NCI-H1048 (cell line): Measurements from ENCODE around the gene PI4KA.

Source experiments
- DNase-seq: peaks from one replicate; lab custom pipeline; 2025; lab: John Stamatoyannopoulos, UW

Gene PI4KA

DNA sequence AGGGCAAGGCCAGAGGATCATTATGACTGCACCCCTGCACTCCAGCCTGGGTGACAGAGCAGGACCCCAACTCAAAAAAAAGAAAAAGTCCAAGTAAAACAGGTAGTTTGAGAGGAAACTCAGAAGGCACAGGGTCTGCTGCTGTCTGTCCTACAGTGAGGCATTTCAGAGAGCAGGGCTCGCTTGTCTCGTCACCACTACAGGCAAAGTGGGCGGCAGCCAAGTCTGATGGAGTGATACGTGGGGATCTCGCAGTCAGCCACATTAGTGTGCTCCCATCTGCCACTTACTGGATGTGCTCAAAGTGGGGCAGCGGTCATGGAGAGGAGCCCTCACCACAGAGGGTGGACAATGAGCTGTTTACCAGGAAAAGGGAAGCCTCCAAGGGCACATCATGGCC lies 42.1 kb downstream of the PI4KA start:
- no peak for DNase-seq

DNA sequence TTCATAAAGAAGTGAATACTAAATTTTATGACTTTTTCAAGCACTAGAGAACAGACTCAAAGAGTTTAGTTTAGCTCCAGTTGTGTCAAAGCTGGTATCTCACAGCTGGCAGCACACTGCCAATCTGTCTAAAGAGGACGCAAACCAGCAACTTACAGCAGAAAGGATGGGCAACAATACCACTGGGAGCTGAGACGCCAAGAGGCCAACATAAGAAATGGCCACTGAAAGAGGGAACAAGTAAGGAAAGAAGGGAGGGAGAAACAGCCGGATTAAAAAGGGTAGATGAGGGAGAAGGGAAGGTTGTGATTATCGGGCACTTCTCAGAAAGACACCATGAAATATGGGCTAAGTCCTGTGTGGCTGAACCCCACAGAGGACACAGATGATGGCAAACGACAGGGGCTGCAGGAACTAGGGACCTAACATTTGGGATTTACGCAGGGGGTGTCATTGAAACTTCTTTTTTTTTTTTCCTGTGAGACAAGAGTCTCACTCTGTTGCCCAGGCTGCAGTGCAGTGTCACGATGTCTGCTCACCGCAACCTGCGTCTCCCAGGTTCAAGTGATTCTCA lies 43.0 kb downstream of the PI4KA start:
- DNase-seq = no peak

DNA sequence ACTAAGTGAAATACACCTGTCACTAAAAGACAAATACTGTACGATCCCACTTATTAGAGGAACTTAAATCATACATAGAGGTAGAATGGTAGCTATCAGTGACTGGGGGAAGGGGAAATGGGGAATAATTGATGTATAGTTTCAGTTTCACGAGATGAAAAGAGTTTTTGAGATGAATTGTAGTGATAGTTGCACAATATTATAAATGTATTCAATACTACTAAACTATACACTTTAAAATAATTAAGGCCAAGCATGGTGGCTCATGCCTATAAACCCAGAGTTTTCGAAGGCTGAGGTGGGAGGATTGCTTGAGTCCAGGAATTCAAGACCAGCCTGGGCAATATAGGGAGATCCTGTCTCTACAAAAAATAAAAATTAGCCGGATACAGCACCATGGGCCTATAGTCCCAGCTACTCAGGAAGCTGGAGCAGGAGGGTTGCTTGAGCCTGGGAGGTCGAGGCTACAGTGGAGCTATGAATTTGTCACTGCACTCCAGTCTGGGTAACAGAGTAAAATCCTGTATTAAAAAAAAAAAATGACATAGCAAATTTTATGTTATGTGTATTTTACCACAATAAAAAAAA lies 44.3 kb downstream of the PI4KA start:
- no peak for DNase-seq

DNA sequence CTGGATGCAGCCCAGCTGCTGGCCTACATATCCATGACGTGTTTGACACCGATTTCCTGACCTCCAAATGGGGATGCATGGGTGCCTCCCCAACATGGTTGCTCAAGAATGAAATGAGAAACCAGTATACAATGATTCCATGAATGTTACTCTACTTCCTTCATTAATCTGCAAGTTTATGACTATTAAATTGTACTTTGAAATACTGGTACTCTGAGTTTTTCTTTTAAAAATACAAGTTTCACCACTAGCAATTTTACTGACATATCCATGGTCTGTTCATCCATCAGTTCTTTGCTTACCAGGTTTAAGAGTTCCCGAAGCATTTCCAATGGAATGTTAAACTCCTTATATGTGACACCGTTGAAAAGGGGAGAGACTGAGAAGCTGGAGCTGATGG lies 45.6 kb downstream of the PI4KA start:
- DNase-seq = no peak

DNA sequence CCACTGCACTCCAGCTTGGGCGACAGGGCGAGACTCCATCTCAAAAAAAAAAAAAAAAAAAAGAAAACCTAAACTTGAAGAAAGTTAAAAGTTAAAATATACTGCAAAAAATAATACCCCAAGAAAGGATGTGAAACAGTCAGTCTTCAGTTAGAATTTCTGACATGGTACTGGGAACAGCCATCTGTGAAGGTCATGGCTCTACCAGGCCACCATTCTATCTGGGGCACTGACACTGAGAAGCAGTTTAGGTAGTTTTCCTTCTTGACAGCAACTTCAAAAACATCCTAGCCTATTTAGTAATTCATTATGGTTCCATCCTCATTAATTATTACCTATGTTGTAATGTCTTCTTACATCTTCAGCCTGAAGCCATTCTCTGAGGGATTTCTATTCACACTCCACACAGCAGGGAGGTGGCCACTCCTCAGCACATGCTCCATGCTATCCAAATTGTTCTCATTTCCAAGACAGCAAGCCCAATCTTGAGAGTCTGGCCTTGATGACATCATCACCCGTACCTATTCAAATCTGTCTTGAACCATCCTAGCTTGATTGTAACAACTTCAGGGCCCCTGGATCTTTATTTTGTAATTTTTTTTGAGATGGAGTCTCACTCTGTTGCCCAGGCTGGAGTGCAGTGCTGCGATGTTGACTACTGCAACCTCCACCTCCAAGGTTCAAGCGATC lies 46.5 kb downstream of the PI4KA start:
- no peak for DNase-seq

DNA sequence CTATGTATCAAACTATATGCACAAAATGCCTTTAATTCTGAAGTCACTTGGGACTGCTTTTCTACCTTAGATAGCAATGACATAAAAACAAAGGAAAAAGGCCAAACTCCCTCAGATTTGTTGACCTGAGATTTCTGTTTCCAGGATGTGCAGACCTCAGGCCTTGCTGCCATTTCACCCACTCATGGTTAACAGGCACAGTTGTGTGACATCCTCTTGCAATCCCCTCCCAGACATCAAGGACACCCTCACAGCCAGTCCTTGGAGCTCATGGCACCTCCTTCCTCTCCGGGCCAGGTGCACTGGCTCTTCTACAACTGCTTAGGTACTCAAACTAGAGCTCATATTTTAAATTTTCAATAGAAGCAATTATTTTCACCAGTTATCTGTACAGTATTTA lies 47.4 kb downstream of the PI4KA start:
- no peak for DNase-seq

DNA sequence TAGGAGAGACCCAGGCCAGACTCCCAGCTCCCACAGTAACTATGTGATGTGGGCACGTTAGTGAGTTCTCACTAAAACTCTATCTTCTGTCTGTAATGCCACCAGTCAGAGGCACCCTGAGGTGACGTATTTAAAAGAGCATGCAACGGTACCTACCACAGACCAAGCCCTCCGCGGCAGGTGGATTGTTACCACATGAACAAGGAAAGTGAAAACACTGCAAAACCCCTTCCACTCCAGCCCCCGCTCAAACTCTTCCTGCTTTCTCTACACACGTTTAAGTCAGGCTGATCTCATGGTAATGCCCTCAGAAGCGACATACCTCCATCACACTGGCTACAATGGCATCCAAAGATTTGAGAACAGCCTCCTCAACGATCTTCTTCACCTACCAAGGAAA lies 48.0 kb downstream of the PI4KA start:
- DNase-seq = no peak

DNA sequence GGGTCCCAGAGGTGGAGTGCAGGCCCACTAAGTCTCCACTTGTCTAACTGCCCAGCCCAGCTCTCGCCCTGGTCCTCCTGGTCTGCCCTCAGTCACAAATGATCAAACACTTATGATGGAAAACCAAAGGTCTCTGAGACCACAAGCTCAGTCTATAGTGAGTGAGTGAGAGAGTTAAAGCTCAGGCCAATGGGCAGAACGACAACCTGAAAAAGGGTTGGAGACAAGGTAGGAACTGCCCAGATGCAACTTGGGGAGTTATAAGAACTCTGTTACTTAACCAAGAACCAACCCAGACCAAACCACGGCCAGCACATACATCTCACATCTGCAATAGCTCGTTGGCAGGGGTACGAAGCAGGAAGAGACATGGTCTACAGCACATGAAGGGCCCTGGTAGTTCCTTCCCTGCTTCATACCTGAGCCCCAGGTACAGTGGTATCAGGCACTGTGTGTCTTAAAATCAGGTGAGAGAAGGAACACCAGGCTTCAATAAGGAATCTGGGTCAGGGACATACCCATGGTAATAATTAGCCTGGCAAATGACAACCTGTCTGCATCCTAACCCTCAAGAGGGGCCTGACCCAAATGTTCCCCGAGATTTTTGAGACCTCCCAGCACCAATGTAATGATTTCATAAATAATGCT lies 48.9 kb downstream of the PI4KA start:
- DNase-seq = no peak

DNA sequence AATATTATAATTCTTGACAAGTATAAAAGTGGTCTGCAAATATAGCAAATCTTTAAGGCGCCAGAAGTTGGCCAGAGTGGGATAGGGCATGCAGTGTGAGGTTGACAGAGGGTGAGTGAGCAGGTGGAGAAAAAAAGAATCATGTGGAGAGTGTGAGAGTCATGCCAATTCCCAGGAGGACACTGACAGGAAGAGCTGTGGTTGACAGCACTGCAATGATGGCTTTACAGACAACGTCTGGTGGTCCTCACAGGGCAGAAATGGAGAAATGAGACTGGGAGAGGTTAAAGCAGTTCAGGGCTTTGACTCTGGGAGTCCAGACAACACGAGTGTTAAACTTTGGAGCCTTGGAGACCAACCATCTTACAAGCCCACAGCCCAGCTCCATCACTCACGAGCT lies 49.8 kb downstream of the PI4KA start:
- no peak for DNase-seq

DNA sequence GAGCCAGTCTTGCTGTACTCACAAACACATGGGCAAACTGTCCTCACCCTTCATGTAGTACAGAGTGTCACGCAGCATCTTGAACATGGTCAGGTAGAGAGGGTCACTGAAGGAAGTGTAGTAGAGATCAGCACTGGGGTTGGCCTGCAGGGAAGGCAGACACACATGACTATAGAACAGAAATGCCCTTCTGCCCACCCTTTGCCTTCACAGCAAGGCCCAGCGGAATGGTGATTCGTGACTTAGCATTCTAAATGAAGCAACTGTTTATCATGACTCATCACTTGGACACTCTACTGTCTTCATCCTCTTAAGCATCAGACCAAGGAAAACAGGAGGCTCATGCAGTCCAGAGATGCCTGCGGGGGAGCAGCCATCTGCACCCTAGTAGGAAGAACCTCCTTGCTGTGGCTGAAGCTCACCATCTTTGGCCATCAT lies 51.3 kb downstream of the PI4KA start:
- no peak for DNase-seq

DNA sequence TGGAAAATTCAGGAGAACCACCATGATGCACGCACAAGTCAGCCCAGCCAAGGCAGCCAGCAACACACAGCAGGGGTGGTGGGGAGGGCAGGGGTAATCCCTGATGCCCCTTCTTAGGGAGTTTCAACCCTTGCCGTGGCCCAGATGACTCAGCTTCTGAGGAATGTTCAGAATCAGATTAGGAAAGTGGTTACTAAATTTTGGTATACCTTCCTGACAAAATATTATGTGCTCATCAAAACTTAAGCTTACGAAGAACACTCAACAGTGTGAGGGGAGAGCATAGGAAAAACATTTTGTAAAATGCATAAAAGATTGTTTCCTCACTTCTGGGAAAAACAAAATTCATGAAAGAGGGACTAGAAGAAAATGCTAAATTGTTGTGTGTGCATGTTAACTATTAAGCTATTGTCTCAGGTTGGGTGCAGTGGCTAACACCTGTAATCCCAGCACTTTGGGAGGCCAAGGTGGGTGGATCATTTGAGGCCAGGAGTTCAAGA lies 52.6 kb downstream of the PI4KA start:
- DNase-seq = no peak

DNA sequence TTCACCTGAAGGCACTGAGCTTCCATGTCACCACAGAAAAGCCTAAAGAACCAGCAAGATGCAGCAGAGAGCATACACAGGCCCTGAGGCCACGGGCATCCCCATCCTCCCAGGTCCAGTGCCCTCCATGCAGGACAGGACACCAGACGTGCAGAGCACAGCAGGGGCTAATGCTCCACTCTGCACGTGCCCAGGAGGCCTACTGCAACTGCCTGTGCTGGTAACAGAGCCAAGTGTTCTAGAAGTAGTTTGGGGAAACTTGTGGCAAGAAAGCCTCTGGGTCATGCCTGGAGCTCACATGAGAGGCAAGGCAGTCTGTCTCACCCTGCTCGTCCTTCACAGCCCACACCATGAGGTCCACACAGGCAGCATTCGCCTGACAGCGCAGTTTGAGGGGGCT lies 54.0 kb downstream of the PI4KA start:
- DNase-seq = no peak

DNA sequence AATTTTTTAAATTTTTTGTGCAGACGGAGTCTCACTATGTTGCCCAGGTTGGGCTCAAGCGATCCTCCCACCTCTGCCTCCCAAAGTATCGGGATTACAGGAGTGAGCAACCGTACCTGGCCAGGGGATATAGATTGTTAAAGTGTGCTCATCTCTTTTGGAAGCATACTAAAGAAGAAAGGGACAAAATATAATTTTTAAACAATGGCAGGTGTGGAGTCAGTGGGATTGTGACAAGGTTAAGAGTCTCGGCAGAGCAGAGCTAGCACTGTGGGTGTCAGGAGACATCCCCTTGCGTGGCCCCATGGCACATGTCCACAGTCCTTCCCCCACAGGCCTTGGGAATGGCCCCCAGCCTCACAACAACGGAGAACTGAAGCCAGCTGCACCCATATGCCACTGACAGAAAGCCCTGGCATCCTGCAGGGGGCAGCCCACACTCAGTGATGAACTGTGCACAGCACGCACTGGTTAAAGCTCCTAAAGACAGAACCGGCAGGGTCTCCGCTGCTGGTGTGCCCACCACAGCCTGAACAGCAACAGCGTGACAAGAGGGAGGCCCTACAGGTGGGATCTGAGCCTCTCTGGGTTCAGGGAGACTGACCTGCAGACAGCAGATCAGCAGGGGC lies 54.8 kb downstream of the PI4KA start:
- no peak for DNase-seq

DNA sequence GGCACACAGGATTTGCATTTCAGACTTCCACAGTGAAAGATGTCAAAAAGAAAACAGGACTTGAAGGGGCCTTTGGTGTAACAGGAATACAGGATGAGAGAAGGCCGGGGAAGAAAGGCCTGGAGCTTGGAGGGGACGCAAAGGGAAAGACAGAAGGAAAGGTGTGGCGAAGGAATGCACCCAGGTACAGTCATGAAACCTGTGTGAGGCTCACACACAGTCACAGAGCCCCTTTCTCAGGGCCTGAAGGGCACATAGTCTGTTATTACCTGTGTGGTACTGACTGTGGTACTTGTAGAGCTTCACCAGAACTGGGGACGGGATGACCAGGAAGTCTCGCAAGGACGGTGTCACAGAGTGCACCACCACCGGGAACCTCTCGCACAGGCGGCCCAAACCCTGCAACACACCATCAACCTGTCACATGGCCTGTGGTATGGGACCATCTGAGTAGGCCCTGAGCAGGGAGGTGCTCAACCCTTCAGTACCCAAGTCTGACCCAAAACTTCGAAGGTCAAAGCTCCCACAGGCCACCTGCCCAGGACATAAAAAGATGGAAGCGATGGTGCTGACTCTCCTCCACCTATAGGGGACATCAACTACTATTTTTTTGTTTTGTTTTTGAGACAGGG lies 55.6 kb downstream of the PI4KA start:
- no peak for DNase-seq

DNA sequence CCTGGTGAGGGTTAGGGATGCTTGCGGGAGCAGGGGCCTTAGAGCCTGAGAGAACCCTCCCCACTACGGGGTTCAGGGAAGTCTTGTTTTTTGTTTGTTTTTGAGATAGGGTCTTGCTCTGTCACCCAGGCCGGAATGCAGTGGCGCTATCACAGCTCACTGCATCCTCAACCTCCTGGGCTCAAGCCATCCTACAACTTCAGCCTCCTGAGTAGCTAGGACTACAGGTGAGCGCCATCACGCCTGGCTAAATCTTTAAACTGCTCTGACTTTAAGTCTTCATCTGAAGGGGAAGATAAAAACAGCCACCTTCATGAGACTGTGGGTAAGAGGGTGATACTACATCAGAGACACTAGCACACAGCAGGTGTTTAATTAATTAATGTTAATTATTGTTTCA lies 56.2 kb downstream of the PI4KA start:
- no peak for DNase-seq

DNA sequence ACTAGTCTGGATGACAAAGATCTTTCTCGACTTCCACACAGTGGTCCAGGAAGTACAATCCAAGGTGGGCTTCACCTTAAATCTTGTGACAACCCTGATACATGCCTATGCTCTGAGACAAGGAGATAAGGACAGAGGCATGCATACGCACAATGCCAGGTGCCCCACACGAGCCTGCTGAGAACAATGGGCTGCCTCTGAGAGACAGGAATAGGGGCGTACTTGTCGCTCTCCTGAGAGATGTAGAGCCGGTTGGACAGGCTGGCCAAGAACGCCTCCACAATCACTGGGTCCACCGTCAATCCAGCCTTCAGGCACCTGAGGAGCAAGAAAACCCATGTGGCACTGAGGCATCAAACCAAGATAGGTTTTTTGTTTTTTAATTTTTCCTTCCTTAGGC lies 59.2 kb downstream of the PI4KA start:
- DNase-seq = no peak

DNA sequence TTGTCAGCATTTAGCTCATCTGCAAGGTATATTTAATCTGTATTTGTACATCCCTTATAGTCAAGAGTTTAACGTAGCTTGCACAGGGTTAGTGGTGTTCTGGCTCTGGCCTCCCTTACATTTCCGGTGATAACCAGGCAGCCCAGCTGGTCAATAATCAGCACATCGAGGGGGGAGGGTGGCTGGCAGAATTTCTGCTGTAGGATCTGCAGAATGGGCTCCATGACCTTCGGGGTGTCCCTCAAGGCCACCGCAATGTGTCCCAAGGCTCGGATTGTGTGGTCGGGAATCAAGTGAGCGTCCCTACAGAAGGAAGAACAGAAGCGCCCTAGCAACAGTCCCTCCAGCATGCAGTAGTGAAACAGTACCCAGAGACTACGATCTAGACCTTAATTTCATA lies 59.6 kb downstream of the PI4KA start:
- no peak for DNase-seq

DNA sequence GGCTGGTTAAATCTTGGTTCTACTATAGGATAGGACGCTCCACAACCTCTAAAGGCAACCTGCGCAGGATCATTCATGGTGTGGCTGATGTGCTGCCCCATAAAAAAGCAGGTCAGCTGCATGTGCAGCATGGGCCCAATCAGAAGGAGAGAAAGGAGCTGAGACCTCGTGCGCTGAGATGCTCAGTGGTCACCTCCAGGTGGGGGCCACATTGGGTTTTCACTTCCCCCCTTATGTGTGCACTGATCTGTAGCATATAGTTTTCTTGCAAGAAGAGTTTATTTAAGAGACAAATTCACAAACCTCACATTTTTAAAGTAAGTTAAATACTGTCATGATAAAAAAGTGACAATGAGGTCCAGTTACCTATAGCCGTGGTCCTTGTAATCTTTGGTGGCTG lies 60.4 kb downstream of the PI4KA start:
- DNase-seq = no peak

DNA sequence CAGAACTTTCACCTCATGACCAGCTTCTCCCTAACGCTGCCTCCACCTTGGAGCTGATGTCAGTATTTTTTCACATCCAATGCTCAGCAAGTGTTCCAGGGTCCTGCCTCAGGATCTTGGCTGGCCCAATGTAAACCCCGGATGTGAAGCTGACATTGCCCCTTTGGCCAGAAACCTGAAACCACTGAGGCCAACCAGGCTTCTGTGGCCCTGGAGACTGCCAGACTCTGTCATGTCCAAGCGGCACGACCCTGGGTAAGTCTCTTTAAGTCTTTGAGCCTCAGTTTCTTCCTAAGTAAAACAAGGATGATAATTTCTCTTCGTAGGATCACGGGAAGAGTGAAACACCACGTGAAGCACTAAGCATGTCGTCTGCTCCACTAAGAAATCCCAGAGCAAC lies 61.9 kb downstream of the PI4KA start:
- DNase-seq = no peak

DNA sequence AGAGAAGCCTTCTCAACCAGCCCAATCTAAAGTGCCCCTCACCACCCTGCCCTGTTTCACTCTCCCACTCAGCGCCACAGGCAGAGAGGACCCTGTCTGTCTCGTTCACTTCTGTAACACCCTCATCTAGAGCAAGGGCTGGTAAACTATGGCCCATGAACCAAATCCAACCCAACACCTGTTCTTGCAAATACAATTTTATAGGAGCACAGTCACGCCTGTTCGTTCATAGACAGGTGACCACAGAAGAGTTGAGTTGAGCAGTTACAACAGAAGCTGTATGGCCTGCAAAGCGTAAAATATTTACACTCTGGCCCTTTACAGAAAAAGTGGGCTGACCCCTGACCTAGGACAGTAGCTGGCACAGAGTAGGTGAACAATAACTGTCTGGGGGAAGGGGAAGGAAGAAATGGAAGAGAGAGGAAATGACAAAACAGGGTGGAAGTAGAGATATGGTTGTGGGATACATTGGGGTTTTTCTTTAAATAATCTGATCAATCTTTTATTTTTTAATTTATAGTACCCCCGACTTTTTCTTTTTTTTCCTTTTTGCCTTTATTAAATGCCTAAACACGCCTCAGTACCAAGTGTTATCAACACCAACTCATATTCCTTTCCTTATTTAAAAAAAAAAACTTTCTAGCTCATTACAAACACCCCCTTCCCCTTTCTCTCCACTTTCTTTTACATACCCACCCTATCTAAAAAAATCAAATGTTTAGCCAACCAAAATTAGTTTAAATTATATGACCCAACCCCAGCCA lies 63.8 kb downstream of the PI4KA start:
- DNase-seq = no peak
